DOHH2 (cell line): ENCODE data around the gene MARVELD1.

ENCODE experiments used
- EZH2phosphoT487 ChIP-seq: fragments of 200-600 bp; sonication (generic); IDR thresholded peaks from 2 replicates; pipeline ENCODE4 v1.6.1; 2017; ENCODE audit warnings: borderline replicate concordance, mild to moderate bottlenecking, antibody characterized with exemption, low read length, moderate library complexity, mixed read lengths
- TF ChIP-seq, protein P1 (sequence below): fragments of 200-600 bp; sonication (generic); IDR thresholded peaks from one replicate; pipeline ENCODE4 v1.5.1; 2014; ENCODE audit warnings: antibody characterized with exemption, mild to moderate bottlenecking, low read depth, low read length; ENCODE audit not compliant: poor library complexity, severe bottlenecking

DNA sequence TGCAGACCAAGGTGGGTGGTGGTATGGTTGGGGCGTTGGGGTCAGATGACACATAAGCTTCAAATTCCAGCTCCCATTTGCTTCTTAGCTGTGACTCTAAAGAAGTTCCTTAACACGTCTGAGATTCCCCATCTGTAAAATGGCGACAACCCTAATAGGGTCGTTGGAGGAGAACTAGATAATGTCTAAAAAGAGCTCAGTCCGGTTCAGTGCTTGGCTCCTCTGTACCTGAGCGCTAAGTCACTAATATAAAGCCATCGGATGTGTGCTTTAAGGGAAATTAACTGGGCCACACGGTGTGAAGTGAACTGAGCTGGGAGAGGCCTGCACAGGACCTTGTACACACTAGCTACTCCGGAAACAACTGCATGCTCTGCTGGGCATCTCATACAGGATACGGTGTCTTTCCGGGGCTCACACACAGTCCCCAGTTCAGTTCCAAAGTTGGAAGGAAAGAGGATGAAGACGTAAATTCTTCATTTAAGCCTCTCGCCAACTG, 22.9 kb downstream of the MARVELD1 start:
- TF ChIP-seq, protein P1, sequence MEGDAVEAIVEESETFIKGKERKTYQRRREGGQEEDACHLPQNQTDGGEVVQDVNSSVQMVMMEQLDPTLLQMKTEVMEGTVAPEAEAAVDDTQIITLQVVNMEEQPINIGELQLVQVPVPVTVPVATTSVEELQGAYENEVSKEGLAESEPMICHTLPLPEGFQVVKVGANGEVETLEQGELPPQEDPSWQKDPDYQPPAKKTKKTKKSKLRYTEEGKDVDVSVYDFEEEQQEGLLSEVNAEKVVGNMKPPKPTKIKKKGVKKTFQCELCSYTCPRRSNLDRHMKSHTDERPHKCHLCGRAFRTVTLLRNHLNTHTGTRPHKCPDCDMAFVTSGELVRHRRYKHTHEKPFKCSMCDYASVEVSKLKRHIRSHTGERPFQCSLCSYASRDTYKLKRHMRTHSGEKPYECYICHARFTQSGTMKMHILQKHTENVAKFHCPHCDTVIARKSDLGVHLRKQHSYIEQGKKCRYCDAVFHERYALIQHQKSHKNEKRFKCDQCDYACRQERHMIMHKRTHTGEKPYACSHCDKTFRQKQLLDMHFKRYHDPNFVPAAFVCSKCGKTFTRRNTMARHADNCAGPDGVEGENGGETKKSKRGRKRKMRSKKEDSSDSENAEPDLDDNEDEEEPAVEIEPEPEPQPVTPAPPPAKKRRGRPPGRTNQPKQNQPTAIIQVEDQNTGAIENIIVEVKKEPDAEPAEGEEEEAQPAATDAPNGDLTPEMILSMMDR: no peak
- no peak for TF ChIP-seq EZH2phosphoT487
